ENCODE results near the gene RHPN2. TPM values are rescaled to one million over a fixed set of nuclear protein-coding genes. Genes with fewer than 3 reads are reported as not detected.
"Not testable (repeated sequence)": the region's sequence is repeated elsewhere in the genome, so short reads cannot be mapped to it uniquely, and the experiment has no call there.

RHPN2 gene
- total RNA-seq, 1 donor from 2014 or later: 10.2 TPM

GRCh38 chr19:32966750-32967149, 97.9 kb downstream of the RHPN2 start:
- Mint-ChIP-seq H3K27me3 (ENCODE audit: low read depth) (no peaks in the 10 kb centered on the region), H3K27ac (ENCODE audit: unreplicated experiment) (peak overlapping the region; percentile 75), H3K4me1 (peaks cover 11% of the 10 kb centered on the region), H3K36me3 (ENCODE audit: low read depth) (peaks cover 9% of the 10 kb centered on the region), H3K9me3 (no peaks in the 10 kb centered on the region), H3K4me3 (peak overlapping the region; percentile 67)
- DNase-seq (ENCODE audit: low read depth, low spot score): no peak
- no peak for TF ChIP-seq CTCF (conservative IDR thresholded peaks at IDR 0.05)

- Mint-ChIP-seq H3K36me3 (ENCODE audit: low read depth) (peaks cover 25% of the 10 kb centered on the region), H3K27ac (ENCODE audit: unreplicated experiment) (no peak overlapping the region), H3K4me1 (no peaks in the 10 kb centered on the region), H3K27me3 (ENCODE audit: low read depth) (no peaks in the 10 kb centered on the region), H3K9me3 (no peaks in the 10 kb centered on the region), H3K4me3 (no peak overlapping the region)
- TF ChIP-seq CTCF (conservative IDR thresholded peaks at IDR 0.05): no peak
- no peak for DNase-seq (ENCODE audit: low read depth, low spot score)
Measured at GRCh38 chr19:32945260-32945659, 119.4 kb downstream of the RHPN2 start.

GRCh38 chr19:32941273-32941672, 123.4 kb downstream of the RHPN2 start:
- H3K36me3 Mint-ChIP-seq (ENCODE audit: low read depth): peaks cover 22% of the 10 kb centered on the region
- not testable (repeated sequence) for H3K9me3 Mint-ChIP-seq; H3K27ac Mint-ChIP-seq (ENCODE audit: unreplicated experiment)

GRCh38 chr19:32936065-32936464, 128.6 kb downstream of the RHPN2 start:
- no peak overlapping the region for H3K27ac Mint-ChIP-seq (ENCODE audit: unreplicated experiment)
- H3K27me3 Mint-ChIP-seq (ENCODE audit: low read depth): no peaks in the 10 kb centered on the region
- TF ChIP-seq CTCF (conservative IDR thresholded peaks at IDR 0.05): no peak
- H3K9me3 Mint-ChIP-seq: no peaks in the 10 kb centered on the region
- H3K4me3 Mint-ChIP-seq: no peak overlapping the region
- H3K4me1 Mint-ChIP-seq: no peaks in the 10 kb centered on the region
- DNase-seq (ENCODE audit: low read depth, low spot score): no peak
- H3K36me3 Mint-ChIP-seq (ENCODE audit: low read depth): peaks cover 21% of the 10 kb centered on the region

More at GRCh38 chr19:32941273-32941672, 123.4 kb downstream of the RHPN2 start:
- H3K27me3 Mint-ChIP-seq (ENCODE audit: low read depth); DNase-seq (ENCODE audit: low read depth, low spot score); H3K4me1 Mint-ChIP-seq; H3K4me3 Mint-ChIP-seq: not testable (repeated sequence)

GRCh38 chr19:32935629-32936028, 129.1 kb downstream of the RHPN2 start:
- Mint-ChIP-seq H3K27ac (ENCODE audit: unreplicated experiment) (peak overlapping the region; percentile 22), H3K4me1 (no peaks in the 10 kb centered on the region), H3K27me3 (ENCODE audit: low read depth) (no peaks in the 10 kb centered on the region), H3K9me3 (no peaks in the 10 kb centered on the region), H3K36me3 (ENCODE audit: low read depth) (peaks cover 21% of the 10 kb centered on the region), H3K4me3 (no peak overlapping the region)
- TF ChIP-seq CTCF (conservative IDR thresholded peaks at IDR 0.05): no peak
- no peak for DNase-seq (ENCODE audit: low read depth, low spot score)

GRCh38 chr19:32933571-32933970, 131.1 kb downstream of the RHPN2 start:
- TF ChIP-seq CTCF (conservative IDR thresholded peaks at IDR 0.05): no peak
- H3K36me3 Mint-ChIP-seq (ENCODE audit: low read depth): peaks cover 33% of the 10 kb centered on the region
- H3K4me3 Mint-ChIP-seq: no peak overlapping the region
- no peaks in the 10 kb centered on the region for H3K4me1 Mint-ChIP-seq
- H3K9me3 Mint-ChIP-seq: no peaks in the 10 kb centered on the region
- H3K27ac Mint-ChIP-seq (ENCODE audit: unreplicated experiment): no peak overlapping the region
- no peak for DNase-seq (ENCODE audit: low read depth, low spot score)
- H3K27me3 Mint-ChIP-seq (ENCODE audit: low read depth): no peaks in the 10 kb centered on the region
